G401 (cell line): ENCODE results near the gene MYO1A. TPM values are rescaled to one million over a fixed set of nuclear protein-coding genes. Genes with fewer than 3 reads are reported as not detected.

Experiments used
- DNase-seq: peaks from one replicate; pipeline ENCODE4 v3.0.0-alpha.2; 2015; ENCODE audit warnings: low spot score
- in situ Hi-C: cut with HindIII; loops from 2 replicates; pipeline ENCODE4 v1.10.0; 2016; ENCODE audit warnings: low sequenced_read_pairs, mixed read lengths
- total RNA-seq: library from RNA; depleted of rRNA; stranded (reverse); fragments of >200 nt; shearing (Covaris generic); gene quantifications from 2 replicates; pipeline ENCODE4 v1.2.3, GENCODE V29; 2014

MYO1A gene
- total RNA-seq, 1 experiment from 2014 or later: not detected

DNA sequence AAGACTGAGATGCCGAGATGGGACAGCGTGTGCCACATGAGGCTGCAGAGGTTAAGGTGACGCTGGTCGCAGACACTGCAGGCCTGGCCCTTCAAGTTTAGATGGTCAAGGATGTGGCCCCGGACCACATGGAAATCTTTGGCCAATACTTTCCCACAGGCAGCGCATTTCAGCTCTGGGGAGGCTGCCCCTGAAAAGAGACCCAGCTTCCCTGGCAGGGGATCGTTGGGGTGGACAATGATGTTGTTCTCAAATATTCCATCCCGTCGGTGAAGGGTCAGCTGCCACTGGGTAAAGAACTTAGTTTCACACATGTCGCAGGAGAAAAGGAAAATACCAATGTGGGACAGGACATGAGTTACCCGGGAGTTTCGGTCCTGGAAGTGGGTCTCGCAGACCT, 46.5 kb downstream of the MYO1A start:
- DNase-seq: no peak
- in situ Hi-C loops: no loop called here

DNA sequence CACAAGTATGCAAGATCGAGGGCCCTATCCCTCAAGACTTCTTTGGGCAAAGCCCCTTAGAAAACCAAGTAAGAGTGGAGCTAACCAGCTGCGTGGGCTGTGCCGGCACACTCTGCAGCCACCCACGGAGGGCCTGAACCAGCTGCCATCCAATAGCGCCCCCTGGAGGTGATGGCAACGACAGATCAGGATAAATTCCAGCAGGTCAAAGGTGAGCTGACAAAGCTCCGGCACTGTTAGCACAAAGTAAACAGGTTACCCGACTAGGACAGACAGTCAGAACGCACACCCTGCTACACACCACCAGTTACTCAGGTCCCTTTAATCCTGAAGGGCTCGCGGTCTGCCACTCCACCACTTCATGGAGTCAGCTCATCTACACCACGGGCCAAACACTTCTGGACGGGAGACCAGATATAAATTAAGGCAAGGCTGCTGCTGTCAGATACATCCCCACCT, 48.5 kb downstream of the MYO1A start:
- in situ Hi-C loops: no loop called here
- peak; percentile 17 for DNase-seq

DNA sequence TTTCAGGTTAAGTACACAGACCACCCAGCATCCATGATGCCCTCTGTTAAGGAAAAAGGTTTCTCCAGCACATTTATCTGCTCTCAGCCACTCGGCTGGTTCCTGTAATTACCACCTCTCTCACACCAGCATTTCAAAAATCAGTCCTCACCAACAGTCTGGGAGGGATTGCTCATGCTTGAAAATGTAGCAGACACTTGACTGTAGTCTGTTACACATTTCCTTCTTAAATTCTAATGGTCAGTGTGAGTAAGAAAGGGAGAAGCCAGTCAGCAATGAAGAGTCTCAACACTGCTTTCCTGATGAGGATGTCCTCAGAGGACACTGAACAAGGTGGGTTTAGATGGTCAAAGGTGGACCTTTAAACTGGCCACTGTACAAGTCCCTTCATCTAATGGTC, 49.5 kb downstream of the MYO1A start:
- in situ Hi-C loops: no loop called here
- DNase-seq: no peak

DNA sequence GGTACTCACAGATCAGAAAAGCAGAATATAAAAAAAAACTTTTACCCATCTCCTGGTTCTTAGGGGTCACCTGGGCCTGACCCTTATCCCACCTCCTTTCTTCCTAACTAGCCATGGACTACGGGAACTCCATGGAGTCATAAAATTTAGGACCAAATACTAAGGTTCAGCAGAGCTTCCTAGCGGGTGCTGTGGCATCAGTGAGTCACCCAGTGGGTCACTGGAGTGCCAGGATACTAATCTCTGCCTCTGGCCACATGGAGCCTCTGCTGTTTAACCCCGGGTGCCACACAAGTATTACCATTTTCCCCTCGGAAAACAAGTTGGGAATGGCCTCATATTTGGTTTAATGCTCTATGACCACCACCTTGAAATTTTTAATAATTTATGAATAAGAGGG, 50.5 kb downstream of the MYO1A start:
- no peak for DNase-seq
- in situ Hi-C loops: loop anchor here (25.0 kb wide), 1 partner anchor 237 kb away; the partner anchor contains the start of genes HSD17B6 and PRIM1

DNA sequence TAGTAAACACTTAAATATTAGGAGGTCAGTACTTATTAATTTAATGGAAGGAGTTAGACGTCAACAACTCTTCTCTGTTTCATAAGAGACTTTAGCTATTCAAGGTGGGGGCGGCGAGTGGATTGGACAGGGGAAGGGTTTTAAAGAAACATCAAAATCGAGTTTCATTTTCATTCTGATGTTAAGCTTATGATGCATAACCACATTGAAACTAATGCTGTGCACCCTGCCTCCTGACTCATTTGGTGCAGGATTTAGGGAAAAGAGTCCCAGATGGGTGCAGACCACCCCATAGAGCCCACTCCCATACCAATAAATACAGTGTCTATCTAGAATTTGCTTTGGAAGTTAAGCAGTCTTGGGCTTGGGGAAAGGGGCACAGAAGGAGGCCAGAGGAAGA, 50.9 kb downstream of the MYO1A start:
- DNase-seq: no peak
- in situ Hi-C loops: loop anchor here (25.0 kb wide), 1 partner anchor 237 kb away; the partner anchor contains the start of genes HSD17B6 and PRIM1

DNA sequence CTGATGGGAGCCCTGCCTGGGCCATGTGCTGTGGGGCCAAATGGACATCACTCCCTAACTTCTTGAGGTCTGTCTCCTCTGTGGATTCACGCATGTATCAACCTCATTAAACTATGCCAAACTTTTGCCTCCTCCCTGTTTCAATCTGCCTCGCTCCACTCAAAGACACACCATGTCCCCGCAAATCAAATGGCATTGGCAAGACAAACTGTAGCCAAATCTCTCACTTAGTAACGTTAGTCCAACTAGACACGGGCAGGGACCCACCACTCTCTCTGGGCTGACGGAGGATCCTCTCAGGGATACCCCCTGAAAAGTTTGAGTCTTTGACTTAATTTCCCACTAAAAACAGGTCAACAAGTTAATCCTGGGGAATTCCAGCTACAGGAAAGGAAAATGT, 51.6 kb downstream of the MYO1A start:
- no peak for DNase-seq
- in situ Hi-C loops: loop anchor here (25.0 kb wide), 1 partner anchor 236 kb away; the partner anchor contains the start of genes HSD17B6 and PRIM1

DNA sequence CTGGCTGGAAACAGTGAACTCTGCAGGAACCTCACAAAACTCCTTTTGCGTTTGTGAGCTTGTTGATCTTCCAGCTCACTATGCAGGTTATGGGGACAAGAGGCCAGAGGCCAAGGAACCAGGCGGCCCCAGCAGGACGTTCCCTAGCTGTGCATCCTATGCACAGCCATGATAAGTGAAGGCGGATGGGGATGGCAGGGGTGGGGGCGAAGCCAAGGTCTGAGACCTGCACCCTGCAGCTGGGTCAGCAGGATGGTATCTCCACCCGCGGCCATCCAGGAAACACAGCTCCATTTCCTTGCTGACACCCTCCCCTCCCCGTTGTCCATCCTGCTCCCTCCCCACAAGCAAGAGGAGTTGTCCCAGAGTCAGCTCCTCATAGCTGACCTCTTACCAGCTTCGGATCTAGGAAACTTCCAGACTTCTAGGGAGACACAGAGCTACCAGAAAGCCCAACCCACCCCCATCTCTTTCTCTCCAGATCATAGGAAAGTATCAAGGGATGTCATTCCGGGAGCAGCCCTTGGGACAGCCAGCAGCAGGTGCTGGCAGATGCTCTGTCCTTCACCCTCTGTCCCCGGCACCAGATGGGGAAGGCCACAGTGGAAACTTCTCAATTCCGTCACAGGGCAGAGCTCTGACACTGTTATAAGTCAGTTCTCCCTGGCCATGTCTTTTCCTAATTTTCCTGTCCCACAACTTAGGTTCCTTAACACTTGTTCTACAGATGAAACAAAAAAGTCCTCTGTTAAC, 53.0 kb downstream of the MYO1A start:
- in situ Hi-C loops: loop anchor here (25.0 kb wide), 1 partner anchor 235 kb away; the partner anchor contains the start of genes HSD17B6 and PRIM1
- no peak for DNase-seq

DNA sequence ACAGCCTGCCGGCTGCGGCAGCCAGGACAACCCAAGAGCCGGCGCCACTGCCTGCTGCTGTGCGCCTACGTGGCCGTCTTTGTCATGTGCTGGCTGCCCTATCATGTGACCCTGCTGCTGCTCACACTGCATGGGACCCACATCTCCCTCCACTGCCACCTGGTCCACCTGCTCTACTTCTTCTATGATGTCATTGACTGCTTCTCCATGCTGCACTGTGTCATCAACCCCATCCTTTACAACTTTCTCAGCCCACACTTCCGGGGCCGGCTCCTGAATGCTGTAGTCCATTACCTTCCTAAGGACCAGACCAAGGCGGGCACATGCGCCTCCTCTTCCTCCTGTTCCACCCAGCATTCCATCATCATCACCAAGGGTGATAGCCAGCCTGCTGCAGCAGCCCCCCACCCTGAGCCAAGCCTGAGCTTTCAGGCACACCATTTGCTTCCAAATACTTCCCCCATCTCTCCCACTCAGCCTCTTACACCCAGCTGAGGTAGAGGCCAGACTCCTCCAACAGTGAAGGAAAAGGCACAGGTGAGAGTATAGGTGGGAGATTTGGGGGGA, 53.9 kb downstream of the MYO1A start:
- DNase-seq: no peak
- in situ Hi-C loops: loop anchor here (25.0 kb wide), 1 partner anchor 234 kb away; the partner anchor contains the start of genes HSD17B6 and PRIM1

DNA sequence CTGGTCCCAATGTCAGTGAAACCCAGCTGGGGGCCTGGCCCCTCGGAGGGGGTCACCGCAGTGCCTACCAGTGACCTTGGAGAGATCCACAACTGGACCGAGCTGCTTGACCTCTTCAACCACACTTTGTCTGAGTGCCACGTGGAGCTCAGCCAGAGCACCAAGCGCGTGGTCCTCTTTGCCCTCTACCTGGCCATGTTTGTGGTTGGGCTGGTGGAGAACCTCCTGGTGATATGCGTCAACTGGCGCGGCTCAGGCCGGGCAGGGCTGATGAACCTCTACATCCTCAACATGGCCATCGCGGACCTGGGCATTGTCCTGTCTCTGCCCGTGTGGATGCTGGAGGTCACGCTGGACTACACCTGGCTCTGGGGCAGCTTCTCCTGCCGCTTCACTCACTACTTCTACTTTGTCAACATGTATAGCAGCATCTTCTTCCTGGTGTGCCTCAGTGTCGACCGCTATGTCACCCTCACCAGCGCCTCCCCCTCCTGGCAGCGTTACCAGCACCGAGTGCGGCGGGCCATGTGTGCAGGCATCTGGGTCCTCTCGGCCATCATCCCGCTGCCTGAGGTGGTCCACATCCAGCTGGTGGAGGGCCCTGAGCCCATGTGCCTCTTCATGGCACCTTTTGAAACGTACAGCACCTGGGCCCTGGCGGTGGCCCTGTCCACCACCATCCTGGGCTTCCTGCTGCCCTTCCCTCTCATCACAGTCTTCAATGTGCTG, 54.6 kb downstream of the MYO1A start:
- DNase-seq: no peak
- in situ Hi-C loops: loop anchor here (25.0 kb wide), 1 partner anchor 233 kb away; the partner anchor contains the start of genes HSD17B6 and PRIM1

DNA sequence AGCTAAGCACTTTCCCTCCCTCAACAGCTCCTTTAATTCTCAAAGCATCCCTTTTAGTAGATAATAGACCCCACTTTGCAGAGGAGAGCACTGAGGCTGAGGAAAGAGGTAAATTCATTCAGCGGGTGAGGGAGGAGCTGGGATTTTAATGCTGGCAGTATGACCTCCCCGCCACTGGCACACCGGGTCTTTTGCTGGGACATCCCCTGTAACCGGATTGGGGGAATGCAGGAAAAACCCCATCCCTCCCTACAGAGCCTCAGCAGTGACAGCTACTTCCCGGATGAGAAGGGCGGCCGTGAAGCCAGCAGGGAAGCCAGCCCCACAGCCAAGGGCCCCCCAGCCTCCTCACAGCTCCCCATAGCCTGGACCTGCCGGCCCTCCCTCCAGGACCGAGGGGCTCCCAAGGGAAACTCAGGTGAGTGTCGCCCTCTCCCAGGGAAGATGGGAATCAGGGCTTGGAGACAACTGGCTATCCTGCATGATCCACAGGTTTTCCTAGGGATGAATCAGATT, 55.6 kb downstream of the MYO1A start:
- in situ Hi-C loops: loop anchor here (25.0 kb wide), 1 partner anchor 232 kb away; the partner anchor contains the start of genes HSD17B6 and PRIM1
- no peak for DNase-seq

DNA sequence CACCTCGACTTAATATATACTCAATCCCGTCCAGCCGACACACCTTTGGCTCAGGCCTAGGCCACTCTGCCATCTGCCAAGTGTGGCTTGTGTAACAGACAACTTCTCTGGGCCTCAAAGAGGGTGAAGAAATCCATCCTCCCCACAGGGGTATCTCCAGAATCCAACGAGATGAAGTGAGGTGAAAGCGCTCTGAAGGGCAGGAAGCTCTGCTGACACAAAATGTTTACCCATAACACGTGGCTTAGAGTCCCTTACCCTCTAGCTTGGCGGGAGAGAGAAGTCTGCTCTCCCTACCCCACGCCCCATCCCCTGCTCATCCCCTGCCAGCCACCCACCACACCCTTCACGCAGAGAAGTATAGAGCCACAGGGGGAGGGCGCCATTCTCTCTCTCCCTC, 56.6 kb downstream of the MYO1A start:
- no peak for DNase-seq
- in situ Hi-C loops: loop anchor here (25.0 kb wide), 1 partner anchor 231 kb away; the partner anchor contains the start of genes HSD17B6 and PRIM1

DNA sequence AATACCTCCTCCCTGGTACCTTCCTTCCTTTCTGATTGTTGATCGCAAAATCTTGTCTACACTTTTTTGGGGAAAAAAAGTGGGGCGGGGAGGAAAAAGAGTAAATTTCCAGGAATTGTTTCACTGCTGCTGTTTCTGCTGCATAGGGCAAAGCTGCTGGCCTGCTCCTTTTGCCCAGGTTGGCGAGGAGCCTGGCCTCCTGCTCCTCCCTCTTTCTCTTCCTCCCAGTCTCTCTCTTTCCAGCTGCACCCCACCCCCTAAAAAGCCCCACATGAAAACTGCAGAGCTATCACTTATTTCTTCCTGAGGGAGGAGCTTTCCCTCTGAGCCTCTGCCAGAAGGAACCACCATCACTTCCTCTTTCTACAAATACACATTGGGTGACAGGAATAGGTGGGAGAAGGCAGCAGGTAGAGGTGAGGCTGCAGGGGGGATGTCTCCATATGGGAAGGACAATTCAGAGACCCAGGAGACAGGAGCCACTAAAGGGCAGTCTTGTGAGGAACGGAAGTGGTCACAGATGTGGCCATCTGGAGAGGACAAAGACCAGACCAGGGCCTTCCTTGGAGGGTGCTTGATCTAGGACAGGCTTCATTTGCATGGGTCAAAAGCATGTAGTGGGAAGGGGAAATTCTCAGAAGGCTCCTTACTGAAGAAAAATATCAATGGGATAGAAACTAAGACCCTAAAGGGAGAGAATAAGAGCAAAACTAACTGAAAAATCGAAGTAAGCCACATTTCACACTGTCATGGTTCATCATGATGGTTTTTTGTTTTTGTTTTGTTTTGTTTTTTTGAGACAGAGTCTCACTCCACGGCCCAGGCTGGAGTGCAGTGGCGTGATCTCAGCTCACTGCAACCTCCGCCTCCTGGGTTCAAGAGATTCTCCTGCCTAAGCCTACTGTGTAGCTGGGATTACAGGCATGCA, 58.3 kb downstream of the MYO1A start:
- no peak for DNase-seq
- in situ Hi-C loops: loop anchor here (25.0 kb wide), 1 partner anchor 229 kb away; the partner anchor contains the start of genes HSD17B6 and PRIM1

DNA sequence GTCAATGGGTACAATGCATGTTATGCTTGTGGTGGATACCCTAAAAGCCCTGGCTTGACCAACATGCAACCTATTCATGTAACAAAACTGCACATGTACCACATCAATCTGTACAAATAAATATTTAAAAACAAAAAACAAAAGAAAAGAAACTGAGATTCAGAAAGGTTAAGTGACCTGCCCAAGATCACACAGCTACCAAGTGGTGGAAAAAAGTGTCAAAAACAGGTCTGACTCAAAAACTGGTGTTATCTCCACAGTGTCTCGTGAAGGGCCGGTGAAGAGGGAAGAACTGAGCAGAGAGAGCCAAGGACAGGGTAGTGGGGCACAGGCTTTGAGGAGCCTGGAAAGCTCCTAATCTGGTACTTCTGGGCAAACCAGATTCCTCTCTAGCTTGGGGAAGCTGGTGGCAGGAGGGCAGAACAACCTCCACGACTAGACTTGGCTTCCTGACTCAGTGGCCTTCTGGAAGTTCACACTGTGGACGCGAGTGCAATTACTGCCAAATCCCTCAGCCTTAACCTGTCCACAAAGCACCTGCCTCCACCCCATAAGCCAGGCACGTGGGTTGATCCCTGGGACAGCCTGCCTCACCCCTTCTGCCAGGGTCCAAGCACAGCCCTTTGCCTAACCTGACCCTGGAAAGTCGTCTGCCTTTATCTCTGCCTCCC, 59.1 kb downstream of the MYO1A start:
- no peak for DNase-seq
- in situ Hi-C loops: loop anchor here (25.0 kb wide), 1 partner anchor 228 kb away; the partner anchor contains the start of genes HSD17B6 and PRIM1

DNA sequence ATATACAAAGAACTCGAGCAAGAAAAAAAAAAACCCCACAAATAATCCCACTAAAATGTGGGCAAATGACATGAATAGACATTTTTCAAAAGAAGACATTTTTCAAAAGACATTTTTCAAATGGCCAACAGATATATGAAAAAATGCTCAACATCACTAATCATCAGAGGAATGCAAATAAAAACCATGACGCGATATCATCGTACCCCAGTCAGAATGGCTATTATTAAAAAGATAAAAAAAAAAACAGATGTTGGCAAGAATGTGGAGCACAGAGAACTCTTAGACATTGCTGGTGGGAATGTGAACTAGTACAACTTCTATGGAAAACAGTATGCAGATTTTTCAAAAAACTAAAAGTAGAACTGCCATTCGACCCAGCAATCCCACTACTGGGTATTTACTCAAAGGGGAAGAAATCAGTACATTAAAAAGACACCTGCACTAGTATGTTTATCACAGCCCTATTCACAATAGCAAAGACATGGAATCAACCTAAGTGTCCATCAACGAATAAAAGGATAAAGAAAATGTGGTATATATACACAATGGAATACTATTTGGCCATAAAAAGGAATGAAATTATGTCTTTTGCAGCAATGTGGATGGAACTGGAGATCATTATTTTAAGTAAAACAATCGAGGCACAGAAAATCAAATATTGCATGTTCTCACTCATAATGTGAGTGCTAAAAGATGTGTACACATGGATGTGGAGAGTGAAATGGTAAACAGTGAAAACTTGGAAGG, 59.9 kb downstream of the MYO1A start:
- no peak for DNase-seq
- in situ Hi-C loops: loop anchor here (25.0 kb wide), 1 partner anchor 228 kb away; the partner anchor contains the start of genes HSD17B6 and PRIM1

DNA sequence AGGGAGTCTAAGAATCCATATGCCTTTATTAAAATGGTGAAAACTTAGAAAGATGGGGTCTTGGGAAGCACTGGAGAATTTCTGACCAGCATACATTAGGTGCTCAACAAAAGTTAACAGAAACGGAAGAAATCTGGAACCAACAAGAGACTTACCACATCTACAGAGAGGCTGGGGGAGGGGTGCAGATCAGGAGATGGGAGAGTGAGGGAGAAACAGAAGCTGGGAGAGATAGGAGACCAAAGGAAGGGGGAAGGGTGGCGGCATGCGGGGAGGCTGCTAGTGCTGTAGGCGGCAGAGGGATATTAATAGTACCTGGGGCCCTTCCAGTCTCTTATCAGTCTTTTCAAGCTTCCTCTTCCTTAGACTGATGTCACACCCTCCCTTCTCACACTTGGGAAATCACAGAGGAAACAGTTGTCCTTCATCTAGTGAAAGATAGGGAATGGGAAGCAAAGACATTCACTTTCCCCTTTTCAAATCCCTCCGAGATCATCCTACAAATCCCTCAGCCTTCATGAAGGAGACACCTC, 61.7 kb downstream of the MYO1A start:
- in situ Hi-C loops: loop anchor here (25.0 kb wide), 1 partner anchor 226 kb away; the partner anchor contains the start of genes HSD17B6 and PRIM1
- DNase-seq: no peak

DNA sequence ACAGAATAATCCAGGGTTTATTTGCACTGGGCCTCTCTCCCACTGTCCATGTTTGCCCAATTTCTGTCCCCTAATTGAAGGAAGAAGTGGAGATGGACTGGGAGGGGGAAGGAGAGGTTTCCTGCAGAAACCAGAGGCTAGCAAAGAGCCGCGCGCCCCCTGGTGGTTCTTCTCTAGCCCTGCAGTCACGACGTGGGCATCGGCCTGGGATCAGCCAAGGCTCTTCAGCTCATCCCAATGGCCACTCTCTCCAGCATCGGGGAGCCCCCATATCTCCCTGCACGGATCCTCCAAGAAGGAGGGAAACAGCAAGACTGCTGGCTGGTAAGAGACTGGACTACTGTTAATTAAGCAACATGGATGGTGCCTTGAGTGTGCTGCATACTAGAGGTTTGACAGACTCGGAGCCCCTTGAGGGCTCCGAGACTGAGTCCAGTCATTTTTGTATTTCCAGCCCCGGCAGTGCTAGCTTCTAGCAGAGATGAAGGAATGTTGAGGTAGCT, 62.3 kb downstream of the MYO1A start:
- in situ Hi-C loops: loop anchor here (25.0 kb wide), 1 partner anchor 225 kb away; the partner anchor contains the start of genes HSD17B6 and PRIM1
- peak; percentile 80 for DNase-seq
